HT1080 (cell line): ENCODE measurements around the gene TMC1. TPM values are rescaled to one million over a fixed set of nuclear protein-coding genes. Genes with fewer than 3 reads are reported as not detected.
"Not testable (repeated sequence)": the region's sequence is repeated elsewhere in the genome, so short reads cannot be mapped to it uniquely, and the experiment has no call there.

Experiments
- DNase-seq: peaks from one replicate; pipeline ENCODE4 v3.0.0-alpha.2; 2015; ENCODE audit warnings: low read depth
- total RNA-seq: library from RNA; depleted of rRNA; stranded (reverse); fragments of >200 nt; shearing (Covaris generic); gene quantifications from 2 replicates; pipeline ENCODE4 v1.2.3, GENCODE V29; 2014

The TMC1 gene
- total RNA-seq, 1 experiment from 2014 or later: not detected

DNA sequence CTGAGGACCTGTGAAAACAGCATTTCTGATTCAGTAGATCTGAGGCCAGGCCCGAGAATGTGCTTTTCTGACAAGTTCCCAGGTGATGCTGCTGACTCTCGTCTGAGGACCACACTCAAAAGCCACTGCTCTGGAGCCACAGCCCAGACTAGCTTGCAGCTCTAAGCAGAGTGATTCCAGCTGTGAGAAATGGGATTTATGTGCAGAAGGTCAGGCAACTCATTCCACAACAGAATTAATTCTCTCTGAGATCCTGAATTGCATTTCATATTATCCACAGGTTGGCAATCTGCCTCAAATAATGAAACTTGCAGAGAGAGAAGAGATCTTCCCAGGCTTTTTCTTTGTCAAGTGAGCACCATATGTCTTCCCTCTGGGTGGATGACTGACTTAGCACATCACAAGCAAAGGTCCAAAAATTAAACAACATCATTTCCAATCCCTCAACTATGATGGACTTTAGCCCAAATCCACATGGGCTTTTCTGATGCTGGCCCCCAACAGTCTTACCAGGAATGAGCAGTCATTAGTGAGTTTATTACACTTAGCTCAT is 291.2 kb downstream of the TMC1 start:
- no peak for DNase-seq

DNA sequence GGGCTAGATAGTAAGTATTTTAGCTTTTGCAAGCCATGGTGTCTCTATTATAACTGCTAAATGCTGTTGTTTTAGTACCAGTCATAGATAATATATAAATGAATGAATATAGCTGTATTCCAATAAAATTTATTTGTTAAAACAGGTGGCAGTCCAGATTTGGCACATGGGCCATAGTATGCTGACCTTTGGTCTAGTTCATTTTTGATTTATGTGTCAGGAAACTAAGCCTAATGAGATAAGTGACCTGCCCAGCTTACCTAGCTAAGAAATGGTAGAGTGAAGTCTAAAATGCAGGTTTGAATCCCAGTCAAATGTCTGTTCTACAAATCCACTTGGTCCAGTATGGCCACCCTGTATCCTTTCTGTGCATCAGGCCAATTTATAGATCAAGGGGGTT is 292.1 kb downstream of the TMC1 start:
- no peak for DNase-seq

- DNase-seq: no peak
Observed at GRCh38 chr9:72814083-72814597, 292.7 kb downstream of the TMC1 start.

DNA sequence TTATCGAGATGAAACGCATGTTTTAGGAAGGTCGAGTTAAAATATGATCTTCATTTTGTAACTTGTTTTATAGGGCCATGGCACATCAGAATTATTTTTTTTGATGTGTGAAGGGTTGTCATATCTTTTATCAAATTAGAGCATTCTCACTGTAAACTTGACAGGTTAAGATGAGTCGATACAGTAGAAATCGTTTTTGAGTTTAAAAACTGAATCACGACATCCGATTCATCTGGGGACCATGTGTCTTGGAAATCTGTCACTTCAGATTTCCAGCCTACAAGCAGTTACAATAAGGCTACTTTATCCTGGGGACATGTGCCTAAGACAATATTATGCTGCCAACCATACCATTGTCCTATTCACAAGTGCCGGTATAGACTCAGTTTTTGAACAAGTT is 295.3 kb downstream of the TMC1 start:
- no peak for DNase-seq

DNA sequence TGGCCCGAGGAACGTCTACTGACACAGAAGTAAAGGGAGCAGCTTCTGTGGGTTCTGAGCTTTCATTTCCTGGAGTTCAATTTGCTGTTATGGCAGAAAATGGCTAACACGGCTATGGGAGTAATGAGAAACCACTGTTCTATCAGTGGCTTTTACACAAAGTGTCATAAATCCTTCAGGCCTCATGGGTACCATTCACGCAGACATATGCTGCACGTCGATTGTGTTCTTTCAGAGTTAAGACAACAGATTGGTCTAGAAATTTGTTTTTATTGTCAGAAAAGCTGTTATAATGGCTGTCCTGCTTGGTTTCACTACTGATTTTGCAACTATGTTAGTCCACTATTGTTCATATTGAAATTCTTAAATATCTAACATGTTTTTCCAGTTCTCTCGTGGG is 296.0 kb downstream of the TMC1 start:
- no peak for DNase-seq

DNA sequence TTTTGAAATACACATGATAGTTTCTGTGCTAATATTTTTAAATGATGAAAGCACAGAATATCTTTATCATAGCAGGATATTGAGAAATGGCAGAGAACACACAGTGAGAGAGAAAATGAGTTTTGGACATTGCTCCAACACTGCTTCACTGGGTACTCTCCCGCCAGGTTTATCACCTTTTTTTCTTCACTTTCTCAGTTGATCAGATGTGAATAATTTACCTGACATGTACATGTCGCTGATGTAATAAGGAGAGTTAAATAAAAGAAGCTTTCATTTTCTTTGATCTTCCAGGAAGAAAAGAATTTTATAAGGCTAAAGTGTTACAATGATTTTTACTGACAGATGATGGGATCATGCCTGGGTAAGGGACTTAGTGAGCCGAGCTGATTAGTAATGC is 297.0 kb downstream of the TMC1 start:
- no peak for DNase-seq

- DNase-seq: no peak
Observed at GRCh38 chr9:72823971-72824370, 302.6 kb downstream of the TMC1 start.

GRCh38 chr9:72826996-72827949 is 305.9 kb downstream of the TMC1 start:
- DNase-seq: no peak

DNA sequence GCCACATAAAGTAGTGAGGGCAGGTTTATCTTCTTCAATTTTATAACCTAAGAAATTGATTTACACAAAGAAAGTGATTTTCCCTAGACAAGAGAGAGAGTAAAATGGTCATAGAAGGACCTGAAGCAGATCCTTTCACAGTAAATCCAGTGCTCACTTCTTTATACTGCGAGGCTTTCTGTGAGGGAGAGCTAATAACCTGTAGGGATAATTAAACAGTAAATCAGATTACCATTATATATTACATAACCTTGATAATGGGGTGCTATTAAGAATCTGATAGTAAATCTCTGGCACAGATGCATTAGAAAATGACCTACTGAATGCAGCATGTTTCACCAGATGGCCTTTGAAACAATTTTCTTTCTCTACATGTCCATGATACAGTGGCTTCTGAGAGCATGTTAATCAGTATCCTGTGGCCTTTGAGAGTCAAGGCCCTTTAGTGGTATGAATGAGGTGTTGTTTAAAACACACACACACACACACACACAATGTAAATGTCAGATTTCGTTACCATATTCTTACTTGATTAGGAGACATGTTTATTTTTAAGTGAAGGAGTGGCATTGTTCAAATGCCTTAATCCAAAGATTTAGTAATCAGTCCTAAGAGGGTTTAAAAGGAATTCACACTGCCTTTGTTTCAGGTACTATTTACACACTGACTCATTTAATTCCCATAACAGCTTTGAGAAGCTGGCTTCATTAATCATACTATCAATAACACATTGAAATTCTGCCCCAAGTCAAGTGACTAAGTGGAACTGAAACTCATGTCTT is 306.7 kb downstream of the TMC1 start:
- DNase-seq: peak; percentile 70

- no peak for DNase-seq
Observed at GRCh38 chr9:72834994-72835393, 313.6 kb downstream of the TMC1 start.

- no peak for DNase-seq
Observed at GRCh38 chr9:72836790-72837189, 315.4 kb downstream of the TMC1 start.

DNA sequence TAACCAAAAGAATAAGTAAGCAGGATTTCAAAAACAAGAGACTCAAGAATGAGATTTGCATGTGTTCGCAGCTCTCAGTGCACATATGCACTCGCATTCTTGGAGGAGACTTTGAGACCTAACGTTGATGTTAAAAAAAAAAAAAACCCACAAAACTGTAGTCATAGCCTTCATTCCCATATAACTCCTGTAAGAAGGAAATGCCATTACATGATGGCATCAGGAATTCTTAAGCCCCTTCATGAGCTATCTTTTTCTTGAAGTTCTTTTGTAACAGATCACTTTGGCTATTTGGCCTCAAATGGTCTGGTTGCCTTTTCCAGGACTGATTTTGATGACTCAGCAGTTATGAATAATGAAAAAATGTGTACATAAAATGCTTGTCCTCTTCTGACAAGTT is 317.7 kb downstream of the TMC1 start:
- DNase-seq: peak; percentile 42

DNA sequence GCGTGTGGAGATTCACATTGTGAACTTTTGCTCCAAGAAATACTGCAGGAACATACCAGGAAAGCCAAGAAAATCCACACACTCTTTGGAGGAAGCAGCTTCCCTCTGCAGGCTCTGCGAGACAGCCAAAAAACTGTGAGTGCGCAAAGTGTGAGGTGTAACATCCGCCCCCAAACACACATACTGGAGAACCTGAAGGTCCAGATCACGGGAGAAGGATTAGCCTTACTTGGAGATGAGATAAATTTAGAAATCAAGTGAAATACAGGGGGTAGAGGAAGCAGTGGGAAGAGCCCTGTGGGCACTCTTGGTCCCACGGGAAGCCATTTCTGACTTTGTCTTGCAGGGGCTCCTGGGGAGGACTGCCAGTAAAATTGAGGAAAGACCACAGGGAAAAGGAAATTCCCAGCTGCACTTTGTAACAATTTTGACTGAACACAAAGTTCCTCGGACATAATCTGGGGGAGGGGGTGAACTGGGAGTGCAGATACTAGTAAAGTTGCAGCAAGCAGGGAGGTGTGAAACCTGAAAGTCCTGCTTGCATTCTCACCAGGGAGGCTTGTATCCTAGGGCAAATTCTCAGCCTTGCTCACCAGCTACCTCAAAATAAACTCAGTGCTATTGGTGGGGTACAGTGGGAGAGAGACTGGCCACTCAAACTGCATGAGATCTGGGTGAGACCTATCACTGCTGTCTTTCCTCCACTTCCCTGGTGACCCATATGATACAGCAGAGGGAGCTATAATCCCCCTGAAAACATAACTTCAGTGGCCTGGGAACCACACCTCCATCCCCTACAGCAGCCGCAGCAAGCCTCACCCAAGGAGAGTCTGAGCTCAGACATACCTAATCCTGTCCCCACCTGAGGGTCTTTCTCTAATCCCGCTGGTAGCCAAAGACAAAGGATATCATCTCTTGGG is 322.4 kb downstream of the TMC1 start:
- peak; percentile 23 for DNase-seq

DNA sequence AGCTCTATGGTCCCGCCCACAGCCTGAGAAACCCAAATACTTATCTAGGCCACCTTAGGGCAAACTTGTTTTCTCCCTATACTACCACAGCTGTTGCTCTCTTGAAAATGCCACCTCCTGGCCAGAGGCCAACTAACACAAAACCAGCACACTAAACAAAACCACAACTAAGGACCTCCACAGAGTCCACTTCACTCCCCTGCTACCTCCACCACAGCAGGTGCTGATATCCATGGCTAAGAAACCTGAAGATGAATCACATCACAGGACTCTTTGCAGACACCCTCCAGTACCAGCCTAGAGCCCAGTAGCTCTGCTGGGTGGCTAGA is 323.0 kb downstream of the TMC1 start:
- DNase-seq: no peak

- not testable (repeated sequence) for DNase-seq
Observed at GRCh38 chr9:72845052-72845451, 323.6 kb downstream of the TMC1 start.

DNA sequence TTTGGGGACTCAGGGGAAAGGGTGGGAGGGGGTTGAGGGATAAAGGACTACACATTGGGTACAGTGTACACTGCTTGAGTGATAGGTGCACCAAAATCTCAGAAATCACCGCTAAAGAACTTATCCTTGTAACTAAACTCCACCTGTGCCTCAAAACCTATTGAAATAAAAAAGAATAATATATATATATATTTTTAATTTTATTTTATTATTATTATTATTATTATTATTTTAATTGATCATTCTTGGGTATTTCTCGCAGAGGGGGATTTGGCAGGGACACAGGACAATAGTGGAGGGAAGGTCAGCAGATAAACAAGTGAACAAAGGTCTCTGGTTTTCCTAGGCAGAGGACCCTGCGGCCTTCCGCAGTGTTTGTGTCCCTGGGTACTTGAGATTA is 328.8 kb downstream of the TMC1 start:
- not testable (repeated sequence) for DNase-seq

DNA sequence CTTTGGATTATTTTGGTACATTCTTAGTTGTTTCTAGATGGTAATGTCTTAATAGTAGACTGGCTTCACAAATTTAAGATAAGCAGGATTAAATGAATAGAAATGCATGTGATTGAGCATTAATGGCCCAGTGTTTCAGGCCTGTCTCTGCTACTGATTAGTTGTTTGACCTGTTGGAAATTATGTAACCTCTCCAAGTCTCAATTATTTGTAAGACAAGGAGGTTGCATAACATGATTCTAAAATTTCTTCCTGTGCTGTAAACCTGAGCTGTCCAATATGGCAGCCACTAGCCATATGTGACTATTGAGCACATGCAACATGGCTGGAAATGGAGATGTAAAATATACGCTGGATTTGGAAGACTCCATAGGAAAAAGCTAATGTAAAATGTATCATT is 333.9 kb downstream of the TMC1 start:
- no peak for DNase-seq

DNA sequence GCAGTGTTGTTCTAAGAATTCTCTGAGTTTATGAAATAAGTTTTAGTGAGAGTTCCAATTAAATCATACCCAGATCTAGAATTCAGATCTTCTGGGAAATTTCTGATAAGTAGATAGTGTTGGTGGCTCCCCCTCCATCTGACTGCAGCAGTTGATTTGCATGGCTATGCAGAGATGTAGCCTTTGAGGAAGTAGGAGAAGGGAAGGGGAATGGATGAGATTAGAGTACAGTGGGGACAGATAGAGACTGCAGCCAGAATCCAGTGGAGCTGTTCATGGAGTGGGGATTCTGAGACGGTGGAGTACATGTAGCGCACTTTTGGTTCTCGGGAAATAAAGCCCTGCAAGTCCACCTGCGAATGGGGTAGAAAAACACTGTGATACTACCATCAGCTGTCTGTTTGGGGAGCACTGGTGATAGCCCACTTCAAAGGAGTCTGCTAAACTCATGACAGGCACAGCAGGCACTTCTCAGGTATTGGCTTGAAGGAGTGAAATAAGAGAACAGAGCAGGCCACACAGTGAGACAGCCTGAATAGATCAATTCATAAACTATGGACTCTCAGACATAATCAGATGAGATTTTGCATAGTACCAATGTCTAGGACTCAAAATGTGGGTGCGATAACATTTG is 334.6 kb downstream of the TMC1 start:
- no peak for DNase-seq

GRCh38 chr9:72856972-72857623 is 335.7 kb downstream of the TMC1 start:
- peak; percentile 57 for DNase-seq

DNA sequence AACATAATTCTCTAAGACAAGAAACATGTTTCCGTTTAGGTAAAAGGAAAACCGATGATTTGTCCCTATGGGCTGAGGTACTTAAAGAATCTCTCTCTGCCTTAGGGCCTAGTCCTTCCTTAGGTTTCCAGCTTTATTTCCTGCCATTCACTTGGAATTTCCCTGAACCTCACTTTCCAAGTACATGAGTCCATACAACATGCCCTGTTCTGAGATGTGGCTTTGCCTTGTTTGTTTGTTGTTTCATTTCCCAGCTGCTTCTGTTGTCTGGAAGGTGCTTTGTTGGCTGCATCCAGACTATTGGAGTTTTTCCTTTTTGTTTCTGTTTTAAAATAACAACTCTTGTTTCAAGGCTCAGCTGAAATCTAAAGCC is 336.2 kb downstream of the TMC1 start:
- DNase-seq: no peak
